Superior temporal gyrus (tissue), 1 donor: ENCODE results near the gene U2AF2.
A peak's percentile ranks its signal among the peaks of the same experiment; 100 is the strongest.

Experiments used
- DNase-seq: peaks from one replicate; pipeline ENCODE4 v3.0.0-alpha.2; 2016; ENCODE audit errors: extremely low spot score

U2AF2 gene

DNA sequence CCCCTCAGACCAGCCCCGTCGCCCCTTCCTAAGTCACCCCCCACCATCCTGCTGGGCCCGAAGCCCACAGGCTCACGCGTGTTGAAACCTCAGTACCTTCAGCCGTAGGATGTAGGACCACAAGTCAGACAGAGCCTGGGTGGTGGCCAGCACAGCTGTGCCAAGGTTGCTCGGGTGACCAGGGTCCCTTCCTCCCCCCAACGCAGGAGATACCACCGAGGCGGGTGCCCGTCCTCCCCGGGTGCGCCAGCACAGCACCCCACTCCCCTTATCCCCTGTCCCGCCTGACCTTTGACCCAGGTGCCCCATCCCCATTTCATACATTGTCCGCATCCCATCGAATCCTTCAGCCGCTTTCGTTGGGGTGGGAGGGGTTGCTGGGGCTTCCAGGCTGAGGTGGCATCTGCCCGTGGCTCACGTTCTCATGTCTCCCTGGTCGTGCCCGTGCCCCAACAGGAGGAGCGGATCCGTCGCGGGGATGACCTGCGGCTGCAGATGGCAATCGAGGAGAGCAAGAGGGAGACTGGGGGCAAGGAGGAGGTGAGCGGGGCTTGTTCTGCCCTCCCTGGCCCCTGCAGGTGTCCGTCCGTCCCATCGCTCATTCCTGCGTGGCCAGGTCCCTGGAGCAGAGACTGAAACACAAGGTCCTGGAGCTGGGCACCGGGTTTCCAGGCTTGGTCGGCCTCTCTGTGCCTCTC, 34.7 kb downstream of the U2AF2 start:
- no peak for DNase-seq

DNA sequence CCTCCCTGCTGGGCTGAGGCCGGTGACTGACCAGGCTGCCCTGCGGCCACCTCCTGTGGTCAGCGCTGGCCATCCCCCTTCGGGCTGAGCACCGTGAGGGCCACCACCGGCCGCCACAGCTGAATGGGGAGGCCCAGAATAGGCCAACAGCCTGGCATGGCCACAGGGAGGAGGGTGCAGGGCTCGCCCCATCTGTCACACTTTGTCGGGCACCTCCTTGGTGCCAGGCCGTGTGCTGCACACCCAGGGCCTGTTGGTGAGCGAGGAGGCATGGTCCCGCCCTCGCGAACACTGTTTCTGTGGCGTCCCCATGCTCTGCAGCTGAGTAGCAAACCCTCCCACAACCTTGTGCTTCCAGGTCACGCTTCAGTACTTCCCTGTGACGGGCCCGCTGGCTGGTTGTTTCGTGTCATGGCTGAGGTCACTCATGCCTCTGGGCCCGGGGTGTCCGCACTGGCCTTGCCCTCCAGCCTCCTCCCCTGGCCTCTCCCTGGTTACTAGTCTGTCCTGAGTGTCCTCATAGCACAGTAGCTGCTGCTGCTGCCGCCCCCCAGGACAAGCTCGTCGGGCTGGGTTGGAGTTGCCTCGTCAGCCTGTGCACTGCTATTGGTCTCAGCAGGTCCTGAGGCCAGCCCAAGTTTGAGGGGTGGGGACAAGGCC, 35.4 kb downstream of the U2AF2 start:
- no peak for DNase-seq

DNA sequence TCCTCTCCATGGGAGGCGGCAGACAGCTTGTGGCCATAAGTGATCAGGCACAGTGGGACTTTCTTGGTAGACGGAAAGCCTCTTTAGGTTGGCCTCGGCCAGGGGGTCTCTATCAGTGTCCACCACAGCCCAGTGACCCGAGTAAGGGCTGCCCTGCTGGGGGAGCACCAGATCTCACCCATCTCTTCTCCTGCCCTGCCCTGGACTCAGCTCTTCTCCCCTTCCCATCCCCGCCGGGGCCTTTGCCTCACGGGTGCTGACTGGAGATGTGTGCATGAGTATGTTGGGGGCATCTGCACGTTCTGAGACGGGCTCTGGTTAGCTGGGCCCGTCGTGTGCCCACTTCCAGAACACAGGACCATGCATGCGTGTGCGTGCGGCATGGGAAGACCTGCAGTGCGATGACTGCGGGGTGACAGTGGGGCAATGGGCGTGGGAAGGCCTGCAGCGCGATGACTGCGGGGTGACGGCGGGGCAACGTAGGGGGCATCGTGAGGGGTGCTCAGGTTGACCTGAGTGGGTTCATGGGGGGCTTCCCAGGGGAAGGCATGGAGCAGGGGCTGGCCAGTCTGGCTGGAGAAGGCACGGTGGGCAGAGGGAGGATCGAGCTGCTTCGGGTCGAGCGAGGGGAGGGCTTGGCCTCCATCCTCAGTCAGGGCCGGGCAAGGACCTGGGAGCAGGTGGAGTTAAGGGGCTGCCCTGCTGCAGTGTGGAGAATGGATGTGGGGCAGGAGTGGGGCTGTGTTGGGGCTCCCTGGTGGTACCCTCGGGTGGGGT, 36.1 kb downstream of the U2AF2 start:
- no peak for DNase-seq

DNA sequence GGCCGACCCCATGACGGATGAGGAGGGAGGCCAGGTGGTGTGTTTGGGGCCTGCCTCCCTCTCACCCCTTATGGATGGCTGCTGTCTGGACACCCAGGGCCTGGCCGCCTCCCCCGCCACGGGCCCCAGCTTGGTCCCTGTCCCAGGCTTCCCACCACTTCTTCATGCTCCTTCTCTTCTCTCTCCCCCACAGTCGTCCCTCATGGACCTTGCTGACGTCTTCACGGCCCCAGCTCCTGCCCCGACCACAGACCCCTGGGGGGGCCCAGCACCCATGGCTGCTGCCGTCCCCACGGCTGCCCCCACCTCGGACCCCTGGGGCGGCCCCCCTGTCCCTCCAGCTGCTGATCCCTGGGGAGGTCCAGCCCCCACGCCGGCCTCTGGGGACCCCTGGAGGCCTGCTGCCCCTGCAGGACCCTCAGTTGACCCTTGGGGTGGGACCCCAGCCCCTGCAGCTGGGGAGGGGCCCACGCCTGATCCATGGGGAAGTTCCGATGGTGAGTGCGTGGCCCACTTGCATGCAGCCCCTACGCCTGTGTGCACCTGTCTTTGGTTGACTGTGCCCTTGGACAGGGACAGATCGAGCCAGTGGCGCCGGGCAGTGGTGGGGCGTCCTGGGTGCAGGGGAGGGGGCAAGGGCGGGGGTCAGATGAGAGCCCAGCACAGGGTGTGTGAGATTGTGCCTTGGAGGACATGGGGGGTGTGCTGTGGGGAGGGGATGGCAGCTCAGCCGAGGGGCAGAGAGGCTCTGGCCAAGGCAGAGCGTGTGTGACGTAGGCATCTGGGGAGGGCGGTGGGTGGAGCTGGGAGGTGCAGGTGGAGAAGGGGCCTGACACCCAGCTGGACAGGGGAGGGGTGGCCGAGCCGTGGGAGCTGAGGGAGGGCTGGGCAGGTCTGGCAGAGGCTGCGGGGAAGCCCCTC, 37.0 kb downstream of the U2AF2 start:
- DNase-seq = no peak

DNA sequence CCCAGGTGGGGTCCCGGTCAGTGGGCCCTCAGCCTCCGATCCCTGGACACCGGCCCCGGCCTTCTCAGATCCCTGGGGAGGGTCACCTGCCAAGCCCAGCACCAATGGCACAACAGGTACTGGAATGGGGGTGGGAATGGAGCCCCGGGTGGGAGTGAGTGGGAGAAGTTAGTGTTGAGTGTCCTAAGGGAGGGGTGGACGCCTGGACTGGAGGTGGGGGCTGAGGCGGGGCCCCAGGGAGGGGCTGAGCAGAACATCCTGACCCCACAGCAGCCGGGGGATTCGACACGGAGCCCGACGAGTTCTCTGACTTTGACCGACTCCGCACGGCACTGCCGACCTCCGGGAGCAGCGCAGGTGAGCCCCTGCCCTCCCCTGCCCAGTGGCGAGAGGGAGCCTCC, 37.8 kb downstream of the U2AF2 start:
- DNase-seq = no peak

DNA sequence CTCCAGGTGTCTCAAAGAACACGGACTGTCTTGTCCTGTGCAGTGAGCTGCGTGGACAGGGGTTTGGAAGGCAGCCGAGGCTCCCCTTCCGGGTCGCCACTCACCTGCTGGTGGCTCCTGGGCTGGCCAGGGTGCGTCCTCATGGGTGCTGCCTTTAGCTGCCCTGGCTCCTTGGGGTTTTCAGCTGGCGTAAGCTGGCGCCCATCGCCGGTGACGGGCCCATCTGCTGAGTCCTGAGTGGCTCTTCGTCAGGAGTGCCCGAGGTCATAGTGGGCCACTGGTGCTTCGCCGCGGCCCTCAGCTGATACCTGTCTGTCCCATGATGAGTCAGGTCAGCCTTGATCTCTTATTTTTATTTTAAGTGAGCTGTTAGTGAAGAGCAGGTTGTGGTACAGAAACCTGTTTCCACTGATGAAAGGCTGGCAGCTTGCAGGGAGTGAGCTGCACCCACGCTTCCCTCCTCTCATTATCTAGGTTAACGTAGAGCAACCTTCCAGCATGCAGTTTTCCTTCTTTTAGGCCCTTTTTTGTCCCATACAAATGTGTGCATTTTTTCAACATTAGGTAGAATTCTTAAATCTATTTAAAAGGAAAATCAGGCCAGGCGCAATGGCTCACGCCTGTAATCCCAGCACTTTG, 38.6 kb downstream of the U2AF2 start:
- DNase-seq = no peak

DNA sequence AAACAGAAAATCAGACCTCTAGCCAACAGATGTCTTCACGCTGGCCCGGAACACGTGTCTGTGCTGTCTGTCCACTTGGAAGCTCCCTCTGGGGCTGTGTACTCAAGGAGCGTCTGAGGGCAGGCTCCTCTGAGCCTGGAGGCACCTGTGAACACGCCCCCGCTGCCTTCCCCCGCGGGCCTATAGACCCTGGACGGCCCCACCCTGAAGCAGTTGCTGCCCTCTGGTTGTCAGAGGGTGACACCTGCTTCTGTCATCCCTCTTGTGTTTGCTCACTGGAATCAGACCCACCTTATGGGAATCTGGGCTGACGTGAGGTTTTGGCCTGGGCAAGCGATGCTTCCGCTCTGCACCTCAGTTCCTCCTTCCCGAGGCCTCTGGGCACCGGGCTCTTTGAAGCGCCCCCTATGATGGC, 39.4 kb downstream of the U2AF2 start:
- DNase-seq = no peak

DNA sequence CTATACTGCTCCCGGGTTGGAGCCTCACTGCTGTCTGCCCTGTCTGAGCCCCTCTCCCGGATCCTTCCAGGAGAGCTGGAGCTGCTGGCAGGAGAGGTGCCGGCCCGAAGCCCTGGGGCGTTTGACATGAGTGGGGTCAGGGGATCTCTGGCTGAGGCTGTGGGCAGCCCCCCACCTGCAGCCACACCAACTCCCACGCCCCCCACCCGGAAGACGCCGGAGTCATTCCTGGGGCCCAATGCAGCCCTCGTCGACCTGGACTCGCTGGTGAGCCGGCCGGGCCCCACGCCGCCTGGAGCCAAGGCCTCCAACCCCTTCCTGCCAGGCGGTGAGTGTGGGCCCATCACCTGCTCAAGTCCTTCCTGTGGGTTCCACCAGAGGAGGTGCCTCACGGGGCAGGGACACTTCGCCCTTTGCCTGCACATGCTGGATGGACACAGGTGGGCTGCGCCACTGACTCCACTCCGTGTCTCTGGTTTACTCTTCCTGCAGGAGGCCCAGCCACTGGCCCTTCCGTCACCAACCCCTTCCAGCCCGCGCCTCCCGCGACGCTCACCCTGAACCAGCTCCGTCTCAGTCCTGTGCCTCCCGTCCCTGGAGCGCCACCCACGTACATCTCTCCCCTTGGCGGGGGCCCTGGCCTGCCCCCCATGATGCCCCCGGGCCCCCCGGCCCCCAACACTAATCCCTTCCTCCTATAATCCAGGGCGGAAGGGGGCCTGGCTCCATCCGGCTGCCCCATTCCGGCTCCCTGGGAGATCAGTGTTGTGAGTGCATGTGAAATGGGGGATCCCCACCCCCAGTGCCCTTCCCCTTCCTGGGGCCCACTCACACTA, 40.0 kb downstream of the U2AF2 start:
- no peak for DNase-seq

DNA sequence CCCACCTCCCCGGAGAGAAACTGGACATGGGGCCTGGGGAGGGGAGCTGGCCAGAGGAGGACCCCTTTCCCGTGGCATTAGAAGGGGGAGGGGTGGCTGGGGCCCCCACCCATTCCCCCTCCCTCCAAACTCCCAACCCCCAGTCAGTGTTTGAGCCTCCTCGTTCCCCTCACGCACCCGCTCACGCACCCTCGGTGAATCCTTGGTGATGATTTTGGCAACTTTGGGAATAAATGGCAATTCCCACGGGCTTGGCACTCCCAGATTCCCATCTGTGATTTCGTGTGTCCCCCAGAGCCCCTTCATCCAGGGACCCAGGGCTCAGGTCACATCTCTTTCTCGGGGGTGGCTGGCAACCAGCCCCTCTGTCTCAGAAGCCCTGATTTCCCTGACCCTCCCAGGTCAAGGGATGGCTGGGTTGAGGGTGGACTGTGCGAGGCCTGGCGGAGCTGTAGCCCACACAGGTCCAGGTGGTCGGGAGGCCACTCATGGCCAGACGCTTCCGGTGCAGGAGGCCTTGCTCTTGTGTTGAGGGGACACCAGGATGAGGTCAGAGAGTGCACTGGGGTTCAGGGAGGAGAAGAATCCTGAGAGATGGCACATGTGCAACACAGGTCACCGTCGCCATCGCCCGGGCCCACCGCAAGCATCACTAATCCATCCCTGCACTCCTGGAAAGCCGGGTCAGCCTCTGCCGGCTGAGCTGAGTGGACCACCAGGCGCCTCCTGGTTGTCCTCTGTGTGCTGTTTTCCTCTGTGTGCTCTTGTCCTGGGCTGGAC, 40.9 kb downstream of the U2AF2 start:
- no peak for DNase-seq

DNA sequence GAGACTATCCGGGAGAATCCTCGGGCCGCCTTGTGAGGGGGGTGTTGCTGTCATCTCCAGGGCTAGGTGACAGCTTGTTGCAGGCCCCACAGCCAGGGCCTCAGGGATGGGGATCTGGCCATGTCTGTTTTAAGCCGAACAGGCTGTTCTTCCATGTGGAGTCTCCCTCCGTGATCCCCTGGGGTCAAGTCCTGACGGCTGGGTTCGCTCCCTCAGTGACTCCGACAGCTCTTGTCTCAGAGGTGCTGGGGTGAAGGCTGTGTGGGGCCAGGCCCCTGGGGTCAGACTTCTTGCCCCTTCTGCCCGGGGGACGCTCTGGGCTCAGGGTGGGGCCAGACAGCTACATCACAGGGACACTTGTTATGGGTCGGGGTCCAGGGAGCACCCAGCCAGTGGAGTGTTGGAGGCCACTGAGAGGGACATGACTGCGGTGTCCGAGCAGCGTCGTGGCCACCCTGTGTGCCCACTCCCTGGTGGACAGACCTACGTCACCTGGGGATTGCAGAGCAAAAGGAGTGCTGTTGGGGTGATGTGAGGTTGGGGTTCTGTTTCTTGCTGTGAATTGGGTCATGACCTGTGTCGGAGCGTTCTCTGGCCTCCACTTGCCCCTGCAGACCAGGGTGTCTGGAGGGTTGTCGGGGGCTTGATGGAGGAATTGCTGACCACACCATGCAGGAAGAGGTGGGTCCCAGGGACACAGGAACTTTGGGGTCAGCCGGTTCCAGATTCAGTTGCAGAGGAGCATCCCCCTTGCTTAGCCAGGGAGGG, 41.6 kb downstream of the U2AF2 start:
- no peak for DNase-seq

DNA sequence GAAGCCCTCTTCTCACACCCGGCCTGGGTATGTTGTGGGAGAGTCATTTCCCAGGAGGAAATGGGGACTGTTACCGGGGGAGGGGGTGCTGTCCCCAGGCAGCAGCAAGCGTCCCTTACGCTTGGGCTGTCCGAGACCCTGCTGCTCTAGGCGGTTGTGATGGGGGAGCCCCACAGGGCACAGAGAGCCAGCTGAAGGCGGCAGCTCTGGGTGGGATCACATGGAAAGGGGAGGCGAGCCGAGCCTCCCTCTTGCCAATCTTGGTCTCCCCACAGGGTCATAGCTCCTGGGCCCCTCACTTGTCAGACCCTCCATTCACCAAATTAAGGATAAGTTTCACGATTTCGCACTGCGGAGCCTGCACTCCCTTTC, 42.2 kb downstream of the U2AF2 start:
- DNase-seq = no peak

DNA sequence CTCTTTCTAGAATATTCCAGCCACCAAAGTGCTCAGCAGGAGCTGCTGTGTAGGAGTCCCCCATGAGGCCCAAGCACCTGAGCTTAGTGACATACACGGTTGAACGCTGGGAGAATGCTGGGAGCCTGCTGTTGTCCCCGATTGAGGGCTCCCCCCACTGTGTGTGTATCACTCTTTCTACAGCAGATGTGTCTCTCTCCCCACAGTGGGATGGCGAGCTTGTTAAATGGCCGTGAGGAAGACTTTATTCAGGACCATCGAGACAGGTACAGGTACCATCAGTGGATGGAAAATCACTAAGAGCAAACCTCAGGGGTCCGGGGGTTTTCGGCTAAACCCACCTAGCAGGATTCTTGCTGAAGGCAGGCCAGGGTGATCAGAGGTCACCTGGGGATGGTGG, 42.9 kb downstream of the U2AF2 start:
- no peak for DNase-seq

DNA sequence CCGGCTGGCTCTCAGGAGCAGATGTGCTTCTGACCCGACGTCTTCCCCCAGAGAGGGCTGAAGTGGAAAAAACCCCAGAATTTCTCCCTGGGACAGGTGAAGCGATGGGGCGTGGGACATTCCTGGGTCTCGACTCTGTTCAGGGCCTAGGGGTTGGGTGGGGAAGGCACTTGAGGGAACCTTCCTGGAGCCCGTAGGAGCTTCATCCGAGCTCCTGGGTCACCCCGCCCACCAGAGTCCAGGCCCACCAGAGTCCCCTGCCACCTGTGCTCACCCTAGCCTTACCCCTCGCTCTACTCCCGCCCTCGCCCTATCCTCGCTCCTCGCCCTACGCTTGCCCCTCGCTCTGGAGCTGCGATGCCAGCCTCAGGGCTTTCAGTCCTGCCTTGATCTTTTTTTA, 43.4 kb downstream of the U2AF2 start:
- DNase-seq = no peak

DNA sequence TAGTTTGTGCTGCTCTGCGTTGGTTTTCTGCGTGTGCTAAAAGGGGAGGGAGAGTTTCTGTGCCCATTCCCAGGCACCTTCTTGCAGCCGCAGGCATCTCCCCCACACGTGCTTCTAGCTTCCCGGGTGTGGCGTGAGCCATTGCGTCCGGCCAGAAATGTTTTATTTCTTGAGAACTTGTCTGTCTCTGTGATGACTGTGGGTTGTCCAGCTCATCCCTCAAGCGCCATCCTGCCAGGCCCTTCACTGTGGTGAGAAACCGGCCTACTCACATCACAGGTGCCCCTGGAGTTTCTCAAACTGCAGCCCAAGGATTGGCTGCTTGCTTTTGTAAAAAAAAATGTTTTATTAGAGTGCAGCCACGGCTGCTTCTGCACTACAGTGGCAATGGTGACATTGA, 44.4 kb downstream of the U2AF2 start:
- no peak for DNase-seq

DNA sequence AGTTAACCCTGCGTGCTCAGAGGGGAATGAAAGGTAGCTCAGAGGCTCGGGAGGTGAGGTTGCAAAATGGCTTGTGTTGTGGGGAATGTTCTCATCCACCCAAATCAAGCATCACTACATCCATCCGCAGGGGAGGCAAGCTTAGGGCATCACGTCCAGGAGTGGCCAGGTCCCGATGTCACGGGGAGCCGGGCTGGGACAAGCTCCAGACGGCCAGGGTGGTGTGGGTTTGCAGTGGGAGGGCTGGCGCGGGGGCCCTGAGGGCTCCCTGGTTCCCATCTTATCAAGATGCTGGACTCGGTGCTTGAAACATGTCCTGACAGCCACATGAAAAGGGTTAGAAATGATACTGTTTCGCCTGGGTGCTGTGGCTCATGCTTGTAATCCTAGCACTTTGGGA, 46.0 kb downstream of the U2AF2 start:
- DNase-seq = no peak

DNA sequence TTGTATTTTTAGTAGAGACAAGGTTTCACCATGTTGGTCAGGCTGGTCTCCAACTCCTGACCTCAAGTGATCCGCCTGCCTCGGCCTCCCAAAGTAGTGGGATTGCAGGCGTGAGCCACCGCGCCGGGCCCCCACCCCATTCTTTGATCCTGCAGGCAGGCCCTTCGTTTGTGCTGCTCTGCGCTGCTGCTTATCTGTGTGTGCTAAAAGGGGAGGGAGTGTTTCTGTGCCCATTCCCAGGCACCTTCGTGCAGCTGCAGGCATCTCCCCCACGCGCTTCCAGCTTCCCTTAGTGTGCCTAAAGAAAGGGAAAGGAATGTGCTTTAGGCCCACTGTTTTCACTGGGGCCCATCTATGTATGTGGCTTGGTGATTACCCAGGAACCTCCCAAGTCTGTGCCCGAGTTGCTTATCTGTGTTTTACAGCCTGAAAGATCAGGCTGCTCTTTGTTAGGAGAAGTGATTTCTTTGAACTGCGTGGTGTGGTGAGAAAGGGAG, 47.3 kb downstream of the U2AF2 start:
- no peak for DNase-seq

DNA sequence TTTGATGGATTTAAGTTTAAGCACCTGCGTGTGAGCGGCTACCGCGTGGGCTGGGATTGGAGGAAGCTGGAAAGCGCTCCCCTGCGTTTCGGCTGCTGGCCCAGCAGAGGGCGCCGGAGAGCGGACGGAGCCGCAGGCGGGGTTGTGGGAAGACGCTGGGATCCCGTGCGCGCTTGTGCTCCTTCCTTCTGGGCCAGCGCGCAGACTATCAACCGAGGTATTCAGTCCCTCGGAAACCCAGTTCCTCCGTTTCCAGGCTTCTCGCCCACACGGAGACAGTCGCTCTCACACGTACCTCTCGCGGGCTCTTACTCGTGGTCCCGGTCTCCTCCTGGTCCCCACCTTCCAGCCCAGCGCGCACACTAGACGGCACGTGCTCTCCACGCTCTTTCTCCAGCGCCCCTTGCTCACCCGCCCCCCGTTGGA, 49.0 kb downstream of the U2AF2 start:
- peak; percentile 45 for DNase-seq

DNA sequence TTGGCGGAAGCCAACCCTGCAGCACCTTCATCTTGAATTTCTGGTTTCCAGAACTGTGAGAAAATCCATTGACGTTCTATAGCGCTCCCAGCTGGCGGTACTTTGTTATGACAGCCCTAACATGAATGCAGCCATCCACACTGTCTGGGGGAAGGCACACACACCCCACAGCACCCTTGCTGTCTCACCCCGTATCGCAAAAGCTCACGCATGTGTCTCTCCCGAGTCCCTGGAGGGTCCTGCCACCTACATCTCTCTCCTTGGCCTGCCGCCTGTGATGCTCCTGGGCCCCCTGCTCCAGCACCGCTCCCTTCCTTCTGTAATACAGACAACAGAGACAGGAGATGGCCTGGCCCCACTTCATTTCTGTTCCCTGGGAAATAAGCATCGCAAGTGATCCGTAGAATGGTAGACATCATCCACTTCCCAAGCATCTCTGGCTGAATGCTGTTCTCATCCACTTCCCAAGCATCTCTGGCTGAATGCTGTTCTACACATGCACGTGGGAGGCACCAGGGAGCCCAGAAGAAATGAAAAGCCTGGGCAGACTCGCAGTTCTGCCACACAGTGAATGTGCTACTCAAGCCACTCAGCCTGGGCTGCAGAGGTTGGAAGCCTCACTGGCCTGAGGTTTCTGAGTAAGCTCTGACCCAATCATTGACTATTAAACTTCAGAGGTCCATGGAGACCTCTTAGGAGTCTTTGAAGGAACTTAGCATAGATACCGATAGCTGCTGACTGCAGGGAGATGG, 49.8 kb downstream of the U2AF2 start:
- peak; percentile 14 for DNase-seq
